ENCODE measurements around the gene PCGF2. TPM values are rescaled to one million over a fixed set of nuclear protein-coding genes. Genes with fewer than 3 reads are reported as not detected.

PCGF2 gene
- total and polyA plus RNA-seq, 10 of the 15 experiments (the other 5 are each of a cell fraction or from before 2014, with no cell fraction given): 2.7 to 35.6 (median 7.2) TPM

DNA sequence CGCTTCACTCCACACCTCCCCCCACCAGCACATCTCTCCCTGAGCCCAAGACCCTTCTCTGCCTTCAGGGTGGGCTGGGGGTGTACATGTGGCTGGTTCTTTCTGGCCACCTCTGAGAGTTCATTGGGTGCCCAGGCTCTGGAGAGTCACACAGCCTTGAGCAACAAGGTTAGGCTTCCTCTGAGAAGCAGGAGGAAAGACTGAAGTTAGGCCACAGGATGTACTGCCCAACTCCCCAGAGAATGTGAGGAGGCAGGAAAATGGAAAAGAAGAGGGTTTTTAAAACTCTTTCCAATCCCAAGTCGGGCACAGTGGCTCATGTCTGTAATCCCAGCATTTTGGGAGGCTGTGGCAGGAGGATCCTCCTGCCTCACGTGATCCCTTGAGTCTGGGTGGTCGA is 7.3 kb downstream of the PCGF2 start:
- Histone ChIP-seq H3K27me3 (replicated peaks in 1 of 2; ENCODE audit: control insufficient read depth in 2 of 2, insufficient read depth in 2 of 2, low read length in 1 of 2) (no peaks in the 10 kb centered on the region), H3K9me3 (replicated peaks; ENCODE audit: control insufficient read depth, insufficient read depth, low read length) (no peaks in the 10 kb centered on the region), H3K27ac (ENCODE audit: control insufficient read depth, insufficient read depth) (no peak overlapping the region), H3K4me3 (no peak overlapping the region), H4K20me1 (ENCODE audit: control insufficient read depth, insufficient read depth) (no peaks in the 10 kb centered on the region), H3K9ac (ENCODE audit: control insufficient read depth, insufficient read depth, low read length) (no peak overlapping the region), H3K79me2 (ENCODE audit: control insufficient read depth, insufficient read depth, low read length) (peaks cover 23% of the 10 kb centered on the region), H3K4me1 (ENCODE audit: control insufficient read depth, insufficient read depth, low read length) (peaks cover 24% of the 10 kb centered on the region), H3K36me3 (ENCODE audit: control insufficient read depth in 2 of 2, insufficient read depth in 2 of 2, low read length in 1 of 2) (peaks cover 4 to 12% of the 10 kb centered on the region in 2 experiments; a peak in 3 of 4 replicates), H3K4me2 (ENCODE audit: control insufficient read depth, insufficient read depth) (0 out of 2 replicates have a peak overlapping the region, but pooled peaks have one; percentile 31), H2AFZ (ENCODE audit: control insufficient read depth, low read depth, low read length) (no peak overlapping the region)
- peak in 1 of 2 experiments; percentile 14; a peak in 1 of 4 replicates for TF ChIP-seq BHLHE40 (IDR thresholded peaks at IDR 0.05; ENCODE audit: borderline replicate concordance in 1 of 2, low read depth in 2 of 2, low read length in 1 of 2)
- TF ChIP-seq E2F8 (IDR thresholded peaks at IDR 0.05; ENCODE audit: low read depth, partially characterized antibody): no peak
- ATAC-seq (no peak), DNase-seq (ENCODE audit: low read depth, low spot score) (no peak), FAIRE-seq (no peak)
- POLR2A ChIA-PET: no interaction called here
- CTCF ChIA-PET: no interaction called here
- RAD21 ChIA-PET (ENCODE audit: unreplicated experiment): no interaction called here
- intact Hi-C loops (cut with micrococcal nuclease; ENCODE audit: unreplicated experiment) (no loop called here), in situ Hi-C loops (cut with MboI) (no loop called here)
- 17% methylated on average over 4 of the region's 4 CpGs for WGBS (ENCODE audit: insufficient coverage, insufficient replicate concordance, low lambda C conversion rate, missing lambda C conversion rate)
- SMC1A ChIA-PET (ENCODE audit: uncharacterized antibody, unreplicated experiment): no interaction called here
- BruUV-seq (replicated peaks): no TSS peak

- H3K4me2 ChIP-seq (ENCODE audit: control insufficient read depth, insufficient read depth): no peak overlapping the region
- DNase-seq (ENCODE audit: low read depth, low spot score): no peak
- no peaks in the 10 kb centered on the region for H3K9me3 ChIP-seq (replicated peaks; ENCODE audit: control insufficient read depth, insufficient read depth, low read length)
- FAIRE-seq: no peak
- SMC1A ChIA-PET (ENCODE audit: uncharacterized antibody, unreplicated experiment): no interaction called here
- H3K79me2 ChIP-seq (ENCODE audit: control insufficient read depth, insufficient read depth, low read length): peaks cover 18% of the 10 kb centered on the region
- no peak overlapping the region for H3K9ac ChIP-seq (ENCODE audit: control insufficient read depth, insufficient read depth, low read length)
- H2AFZ ChIP-seq (ENCODE audit: control insufficient read depth, low read depth, low read length): no peak overlapping the region
- intact Hi-C loops (cut with micrococcal nuclease; ENCODE audit: unreplicated experiment) (no loop called here), in situ Hi-C loops (cut with MboI) (no loop called here)
- CTCF ChIA-PET: no interaction called here
- ATAC-seq: no peak
- POLR2A ChIA-PET: interaction anchor here (0.6 kb wide), 1 partner anchor 13 kb away, joined by 3 read pairs; no protein-coding TSS in a partner anchor
- BruUV-seq (replicated peaks): no TSS peak
- H3K4me3 ChIP-seq: no peak overlapping the region
- no peaks in the 10 kb centered on the region for H3K27me3 ChIP-seq (replicated peaks in 1 of 2; ENCODE audit: control insufficient read depth in 2 of 2, insufficient read depth in 2 of 2, low read length in 1 of 2)
- H3K4me1 ChIP-seq (ENCODE audit: control insufficient read depth, insufficient read depth, low read length): peaks cover 19% of the 10 kb centered on the region
- WGBS (ENCODE audit: insufficient coverage, insufficient replicate concordance, low lambda C conversion rate, missing lambda C conversion rate): 90% methylated on average over 14 of the region's 19 CpGs
- H3K36me3 ChIP-seq (ENCODE audit: control insufficient read depth in 2 of 2, insufficient read depth in 2 of 2, low read length in 1 of 2): peaks cover 4 to 19% of the 10 kb centered on the region in 2 experiments; a peak in 3 of 4 replicates
- no peak overlapping the region for H3K27ac ChIP-seq (ENCODE audit: control insufficient read depth, insufficient read depth)
- H4K20me1 ChIP-seq (ENCODE audit: control insufficient read depth, insufficient read depth): no peaks in the 10 kb centered on the region
- RAD21 ChIA-PET (ENCODE audit: unreplicated experiment): no interaction called here
- no peak for TF ChIP-seq YBX1 (IDR thresholded peaks at IDR 0.05)
- TF ChIP-seq ZNF384 (IDR thresholded peaks at IDR 0.05; ENCODE audit: borderline replicate concordance, low read depth, low read length): no peak
- TF ChIP-seq KDM1A (IDR thresholded peaks at IDR 0.05; ENCODE audit: borderline replicate concordance): no peak
- TF ChIP-seq FOXM1 (IDR thresholded peaks at IDR 0.05; ENCODE audit: low read depth, low read length): no peak
- TF ChIP-seq SRF (IDR thresholded peaks at IDR 0.05; ENCODE audit: low read depth in 2 of 2, low read length in 2 of 2): no peak
- TF ChIP-seq POLR2AphosphoS5 (IDR thresholded peaks at IDR 0.05; ENCODE audit: low read length): no peak
- TF ChIP-seq TARDBP (IDR thresholded peaks at IDR 0.05; ENCODE audit: borderline replicate concordance): no peak
- no peak for TF ChIP-seq BMI1 (IDR thresholded peaks at IDR 0.05; ENCODE audit: borderline replicate concordance)
- no peak for TF ChIP-seq SPI1 (IDR thresholded peaks at IDR 0.05; ENCODE audit: borderline replicate concordance, insufficient read depth, low read depth, low read length)
- no peak for TF ChIP-seq HSF1 (IDR thresholded peaks at IDR 0.05; ENCODE audit: low read depth, low read length)
- TF ChIP-seq ATF7 (IDR thresholded peaks at IDR 0.05; ENCODE audit: low read depth): no peak
Measured at GRCh38 chr17:38740044-38740443, 8.1 kb downstream of the PCGF2 start.

All from GM12878 (cell line).